Heart right ventricle (tissue), 16 donors: ENCODE results near the gene KCTD19. TPM values are rescaled to one million over a fixed set of nuclear protein-coding genes. Genes with fewer than 3 reads are reported as not detected.

Experiments
- ATAC-seq, 8 donors: fragments of 200-7000 bp; cut with Tn5 transposase; one replicate each; pipeline ENCODE4 v1.9.1; 2020; ENCODE audit warnings: mild to moderate bottlenecking in 8 of 8, moderate library complexity in 8 of 8, moderate number of reproducible peaks in 1 of 8
- DNase-seq, 2 donors: peaks; one replicate each; pipeline ENCODE4 v3.0.0-alpha.2; 2020
- H3K27ac ChIP-seq, 10 donors: fragments of 200-600 bp; sonication (generic) in 2 of 10; one replicate each; pipeline versions ENCODE4 v1.5.0 to v1.8.0; 2020 to 2022; ENCODE audit warnings: mild to moderate bottlenecking in 3 of 10
- H3K27me3 ChIP-seq, 7 donors: fragments of 200-600 bp; one replicate each; pipeline ENCODE4 v1.8.0; 2021 to 2022; ENCODE audit warnings: mild to moderate bottlenecking in 2 of 7
- H3K36me3 ChIP-seq, 9 donors: fragments of 200-600 bp; sonication (generic) in 1 of 9; one replicate each; pipeline versions ENCODE4 v1.5.0 to v1.8.0; 2020 to 2022; ENCODE audit warnings: mild to moderate bottlenecking in 2 of 9
- H3K4me1 ChIP-seq, 9 donors: fragments of 200-600 bp; sonication (generic) in 1 of 9; one replicate each; pipeline versions ENCODE4 v1.5.0 to v1.8.0; 2020 to 2022; ENCODE audit warnings: mild to moderate bottlenecking in 4 of 9
- H3K4me3 ChIP-seq, 10 donors: fragments of 200-600 bp; sonication (generic) in 2 of 10; one replicate each; pipeline versions ENCODE4 v1.5.0 to v1.8.0; 2020 to 2022; ENCODE audit warnings: mild to moderate bottlenecking in 7 of 10, moderate library complexity in 2 of 10
- H3K9me3 ChIP-seq, 11 donors: fragments of 200-600 bp in 10 of 11; sonication (generic) in 2 of 11; one replicate each; pipeline versions ENCODE4 v1.5.0 to v1.8.0; 2013 to 2022; ENCODE audit warnings: mild to moderate bottlenecking in 2 of 11, control low read depth in 1 of 11, moderate library complexity in 1 of 11
- CTCF ChIP-seq, 9 donors: fragments of 200-600 bp; sonication (generic) in 2 of 9; IDR thresholded peaks; one replicate each; pipeline versions ENCODE4 v1.5.0 to v1.8.0; 2021 to 2022; ENCODE audit warnings: antibody characterized with exemption in 9 of 9, mild to moderate bottlenecking in 5 of 9, moderate library complexity in 1 of 9
- WGBS, 2 donors: extraction: QIAGEN DNeasy Blood & Tissue Kit; methylation state at CpG; one replicate each; pipeline ENCODE4 v1.1.7; 2013; ENCODE audit warnings: inconsistent platforms in 1 of 2; 5-methylcytosine and 5-hydroxymethylcytosine counted together
- intact Hi-C, 10 donors: fragments of 100-400 bp; cut with DNase I; formaldehyde crosslinking; loops; one replicate each; pipeline versions ENCODE4 v1.11.1 to v1.14.2; 2022
- polyA plus RNA-seq, 2 donors: library from polyadenylated mRNA; stranded (reverse); fragments of 200-250 nt; gene quantifications; one replicate each; pipeline ENCODE4 v1.2.3, GENCODE V29; 2013
- total RNA-seq, 10 donors: library from RNA; stranded (reverse); fragmentation: NEBNext Ultra II Directional in 3 of 10; extraction: Animal tissue kit (Norgen Biotek cat#: 25700) in 3 of 10; gene quantifications; one replicate each; pipeline versions ENCODE4 v1.2.1 to v1.2.4, GENCODE V29; 2021 to 2023
- donor health status: Arrhythmogenic right ventricular cardiomyopathy.
- donor health status: ischemic (EF 13 %, LVEDD 7.1; RV severe dilation, severe dysfunction).
- donor health status: healthy with polysubstance abuse.
- donor health status: DM: no; HTN: yes; CAD: no.
- donor health status: DM: no; HTN: no; CAD: no.
- donor health status: ischemic (EF 25% LVEDD 6.9; RV normal size, moderate dysfunction).
- donor health status: ischemic (EF 25% LVEDD 5.7; RV mildly dilated, moderate dysfunction).
- donor health status: healthy.
- donor health status: DM: yes; HTN: yes; CAD: no.
- donor health status: Ischemic cardiomyopathy.
- donor health status: ischemic (EF 35%, LVEDD 5.7; RV mildly dilated, moderate dysfunction).
- donor health status: nonischemic (EF 11% LVEDD 7.7; RV severe dilation, severe dysfunction).
- donor health status: DM: yes; HTN: yes; CAD: no.
- donor health status: PGD.
- donor health status: ischemic (EF 29% LVEDD 5.4; RV normal size, mild dysfunction).
- donor health status: nonischemic (EF 23%, LVEDD 6.1; RV moderate dilation, normal function).

Gene KCTD19
- total and polyA plus RNA-seq, 12 donors: 0.01 to 0.22 TPM; not detected in 10

- ATAC-seq (peak; percentile 28 to 96 (median 76)), DNase-seq (peak in 1 of 2 donors; percentile 31)
- intact Hi-C loops: no loop called here
- Histone ChIP-seq H3K36me3 (no peaks in the 10 kb centered on the region), H3K27ac (peak overlapping the region in 2 of 10 donors; percentile 34 to 44), H3K9me3 (no peaks in the 10 kb centered on the region), H3K4me1 (peaks cover 0 to 5% (median 0%) of the 10 kb centered on the region in 9 donors), H3K27me3 (peaks cover 0 to 12% (median 0%) of the 10 kb centered on the region in 7 donors), H3K4me3 (no peak overlapping the region)
- no peak for TF ChIP-seq CTCF (IDR thresholded peaks at IDR 0.05)
- 62 to 73% methylated on average over 5 of the region's 5 CpGs for WGBS, 2 donors
These were observed 14.7 kb downstream of the KCTD19 start for GRCh38 chr16:67311607-67312488.

DNA sequence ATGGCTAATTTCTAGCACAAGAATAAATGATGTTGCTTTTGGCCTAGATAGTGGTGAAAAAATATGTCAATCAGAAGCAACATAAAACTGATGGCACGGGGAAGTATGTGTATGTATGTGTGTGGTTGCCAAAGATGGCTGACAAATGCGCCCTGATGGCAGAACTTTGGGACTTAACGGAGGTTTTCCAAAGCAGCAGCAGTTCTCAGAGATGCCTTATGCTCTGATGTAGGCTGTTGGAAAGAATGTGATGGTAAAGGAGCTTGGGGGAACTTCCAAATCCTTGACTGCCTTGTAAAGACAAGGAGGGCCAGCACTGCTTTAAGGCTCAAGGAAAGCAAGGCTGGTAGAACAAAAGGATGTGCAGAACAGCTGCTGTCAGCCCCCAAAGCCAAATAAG lies 16.0 kb downstream of the KCTD19 start:
- Histone ChIP-seq H3K9me3 (no peaks in the 10 kb centered on the region), H3K4me3 (no peak overlapping the region), H3K27ac (no peak overlapping the region), H3K36me3 (no peaks in the 10 kb centered on the region), H3K4me1 (peaks cover 0 to 5% (median 0%) of the 10 kb centered on the region in 9 donors), H3K27me3 (peaks cover 0 to 5% (median 0%) of the 10 kb centered on the region in 7 donors)
- intact Hi-C loops: no loop called here
- ATAC-seq (no peak), DNase-seq (no peak)
- TF ChIP-seq CTCF (IDR thresholded peaks at IDR 0.05): no peak
- 93 to 97% methylated on average over 3 of the region's 3 CpGs for WGBS, 2 donors

DNA sequence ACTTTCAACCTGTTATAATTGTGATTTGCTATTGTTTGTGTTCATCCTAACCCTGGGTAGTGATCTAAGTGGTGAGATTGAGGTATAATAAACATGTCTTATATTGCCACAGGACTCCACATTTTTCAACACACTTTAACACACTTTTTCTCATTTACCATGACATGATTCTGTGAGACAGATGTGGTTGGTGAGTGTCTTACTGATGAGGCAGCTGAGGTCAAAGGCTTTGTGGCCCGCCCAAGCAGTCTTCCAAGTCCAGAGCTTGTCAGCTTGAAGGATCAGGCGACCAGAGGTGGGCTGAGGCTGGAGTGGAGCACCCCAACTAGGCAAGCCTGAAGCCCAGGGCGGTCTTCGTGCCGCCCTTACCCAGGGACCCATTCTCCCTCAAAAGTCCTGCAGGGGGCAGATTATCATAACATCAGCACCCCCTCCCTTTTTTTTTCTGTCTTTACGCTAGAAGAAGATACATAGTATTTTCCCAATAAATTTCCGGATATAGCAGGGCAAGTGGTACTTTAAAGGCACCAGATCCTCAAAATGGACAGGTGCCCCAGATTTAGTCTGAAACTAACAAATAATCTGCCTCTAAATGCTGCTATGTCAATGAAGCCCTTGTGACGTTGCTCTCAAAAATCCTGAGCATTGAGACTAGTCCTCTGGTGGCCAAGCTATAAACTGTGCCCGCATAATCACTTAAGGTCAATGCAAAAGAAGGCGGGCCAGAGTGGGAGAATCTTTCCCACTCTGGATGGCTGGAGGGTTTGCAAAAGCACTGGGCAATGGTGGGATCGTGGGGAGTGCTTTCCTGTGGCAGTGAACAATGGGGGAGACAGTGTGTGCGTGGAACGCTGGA lies 21.1 kb downstream of the KCTD19 start:
- 87 to 90% methylated on average over 13 of the region's 13 CpGs for WGBS, 2 donors
- Histone ChIP-seq H3K4me1 (peaks cover 0 to 16% (median 11%) of the 10 kb centered on the region in 9 donors), H3K4me3 (no peak overlapping the region), H3K9me3 (no peaks in the 10 kb centered on the region), H3K36me3 (no peaks in the 10 kb centered on the region), H3K27ac (no peak overlapping the region), H3K27me3 (peaks cover 0 to 5% (median 0%) of the 10 kb centered on the region in 7 donors)
- ATAC-seq: no peak
- no peak for TF ChIP-seq CTCF (IDR thresholded peaks at IDR 0.05)
- intact Hi-C loops: no loop called here
- no peak for DNase-seq

GRCh38 chr16:67304020-67304419 lies 22.5 kb downstream of the KCTD19 start:
- H3K9me3 ChIP-seq: no peaks in the 10 kb centered on the region
- 78 to 84% methylated on average over 1 of the region's 1 CpG for WGBS, 2 donors
- DNase-seq (no peak), ATAC-seq (no peak)
- no peak overlapping the region for H3K27ac ChIP-seq
- peaks cover 0 to 5% (median 0%) of the 10 kb centered on the region in 7 donors for H3K27me3 ChIP-seq
- no peak overlapping the region for H3K4me3 ChIP-seq
- intact Hi-C loops: no loop called here
- no peaks in the 10 kb centered on the region for H3K36me3 ChIP-seq
- peaks cover 0 to 16% (median 11%) of the 10 kb centered on the region in 9 donors for H3K4me1 ChIP-seq
- no peak for TF ChIP-seq CTCF (IDR thresholded peaks at IDR 0.05)
